MG63 (cell line): ENCODE data around the gene EPHB3. TPM values are rescaled to one million over a fixed set of nuclear protein-coding genes. Genes with fewer than 3 reads are reported as not detected.

Experiments
- DNase-seq: peaks from one replicate; pipeline ENCODE4 v3.0.0-alpha.2; 2020
- H3K27me3 ChIP-seq: fragments of 250-450 bp; sonication (Bioruptor Pico); 2 replicates; pipeline ENCODE4 v1.5.1; 2020; ENCODE audit warnings: mild to moderate bottlenecking, moderate library complexity
- H3K36me3 ChIP-seq: fragments of 250-450 bp; sonication (Bioruptor Pico); 2 replicates; pipeline ENCODE4 v1.5.1; 2020; ENCODE audit warnings: mild to moderate bottlenecking, moderate library complexity
- H3K4me3 ChIP-seq: fragments of 250-450 bp; sonication (Bioruptor Pico); 2 replicates; pipeline ENCODE4 v1.5.1; 2020; ENCODE audit warnings: mild to moderate bottlenecking, moderate library complexity
- H3K9me3 ChIP-seq: fragments of 250-450 bp; sonication (Bioruptor Pico); 2 replicates; pipeline ENCODE4 v1.5.1; 2020; ENCODE audit warnings: mild to moderate bottlenecking, moderate library complexity
- total RNA-seq: library from RNA; depleted of rRNA; stranded (reverse); fragments of >200 nt; shearing (Covaris generic); gene quantifications from 2 replicates; pipeline ENCODE4 v1.2.3, GENCODE V29; 2014; ENCODE audit warnings: low replicate concordance

EPHB3 gene
- total RNA-seq, 1 experiment from 2014 or later = 8.7 TPM

DNA sequence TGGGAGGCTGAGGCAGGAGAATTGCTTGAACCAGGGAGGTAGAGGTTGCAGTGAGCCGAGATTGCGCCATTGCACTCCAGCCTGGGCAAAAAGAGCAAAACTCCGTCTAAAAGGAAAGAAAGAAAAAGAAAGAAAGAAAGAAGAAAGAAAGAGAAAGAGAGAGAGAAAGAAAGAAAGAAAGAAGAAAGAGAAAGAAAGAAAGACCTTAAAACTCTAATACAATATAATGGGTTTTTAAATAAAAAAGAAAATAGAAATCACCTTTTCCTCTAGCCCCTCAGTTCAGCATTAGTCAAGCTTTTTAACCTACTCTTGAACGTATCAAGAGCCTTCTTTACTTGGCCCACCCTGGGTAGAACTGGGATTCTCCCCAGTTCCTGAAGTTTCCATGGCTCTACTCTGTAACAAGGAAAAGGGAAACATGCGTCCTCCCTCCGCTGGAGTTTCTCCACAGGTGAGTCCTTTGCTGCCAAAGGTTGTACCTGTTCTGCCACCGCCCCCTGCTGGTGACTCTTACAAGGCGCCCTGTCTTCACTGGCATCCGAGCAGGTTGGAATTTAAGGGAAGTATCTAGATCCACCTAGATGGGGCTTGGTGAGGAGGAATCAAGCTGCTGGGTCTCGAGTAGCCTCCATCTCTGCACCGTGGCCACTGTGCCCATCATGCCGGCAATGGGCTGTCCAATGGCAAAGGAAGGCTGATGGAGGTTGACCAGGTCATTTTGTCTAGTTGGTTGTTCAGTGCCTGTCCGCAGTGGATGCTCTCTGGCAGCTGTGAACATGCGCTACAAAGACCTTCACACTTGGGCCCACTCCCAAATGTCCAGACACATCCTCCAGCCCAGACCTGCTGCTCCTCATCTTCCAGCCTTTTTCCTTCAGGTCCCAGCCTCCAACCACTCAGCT is 20.6 kb upstream of the EPHB3 start:
- no peaks in the 10 kb centered on the region for H3K36me3 ChIP-seq
- peaks cover 58% of the 10 kb centered on the region for H3K27me3 ChIP-seq
- no peaks in the 10 kb centered on the region for H3K9me3 ChIP-seq
- DNase-seq = no peak
- no peak overlapping the region for H3K4me3 ChIP-seq

DNA sequence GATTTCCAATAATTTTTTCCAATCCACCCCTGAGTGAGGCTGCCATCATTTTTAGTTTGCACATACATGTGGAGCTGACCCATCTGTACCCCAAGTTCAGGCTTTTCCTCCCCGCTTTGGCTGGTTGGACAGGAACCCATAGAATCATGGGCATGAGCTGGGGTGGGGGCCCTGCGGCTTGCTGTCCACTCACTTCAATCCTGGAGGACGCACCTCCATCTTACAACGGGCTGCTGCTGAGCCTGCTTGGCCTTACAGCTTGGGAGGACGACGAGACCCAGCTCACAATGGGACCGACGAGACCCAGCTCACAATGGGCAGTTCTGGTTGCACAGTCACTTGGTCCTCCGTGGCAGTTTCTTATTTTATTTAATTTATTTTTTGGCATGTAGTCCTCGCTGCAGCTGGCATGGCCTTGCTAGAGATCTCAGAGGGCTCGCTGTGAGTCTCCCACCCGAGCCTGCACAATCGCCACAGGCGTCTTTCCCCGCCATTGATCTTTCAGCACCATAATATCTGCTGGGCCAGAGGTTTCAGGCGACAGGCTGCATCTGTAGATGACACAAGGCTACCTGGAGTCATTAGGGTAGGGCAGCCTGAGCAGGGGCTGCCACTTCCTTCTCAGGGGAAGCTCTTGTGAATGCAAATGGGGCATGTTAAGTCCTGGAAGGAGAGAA is 19.6 kb upstream of the EPHB3 start:
- Histone ChIP-seq H3K27me3 (peaks cover 49% of the 10 kb centered on the region), H3K36me3 (no peaks in the 10 kb centered on the region), H3K9me3 (no peaks in the 10 kb centered on the region), H3K4me3 (no peak overlapping the region)
- no peak for DNase-seq

- H3K9me3 ChIP-seq = no peaks in the 10 kb centered on the region
- peaks cover 44% of the 10 kb centered on the region for H3K27me3 ChIP-seq
- H3K36me3 ChIP-seq = no peaks in the 10 kb centered on the region
- no peak overlapping the region for H3K4me3 ChIP-seq
- DNase-seq = no peak
These were observed 19.0 kb upstream of the EPHB3 start for GRCh38 chr3:184542577-184542976.

GRCh38 chr3:184543256-184543655 is 18.3 kb upstream of the EPHB3 start:
- Histone ChIP-seq H3K36me3 (no peaks in the 10 kb centered on the region), H3K27me3 (peaks cover 38% of the 10 kb centered on the region), H3K9me3 (no peaks in the 10 kb centered on the region), H3K4me3 (no peak overlapping the region)
- DNase-seq = no peak

DNA sequence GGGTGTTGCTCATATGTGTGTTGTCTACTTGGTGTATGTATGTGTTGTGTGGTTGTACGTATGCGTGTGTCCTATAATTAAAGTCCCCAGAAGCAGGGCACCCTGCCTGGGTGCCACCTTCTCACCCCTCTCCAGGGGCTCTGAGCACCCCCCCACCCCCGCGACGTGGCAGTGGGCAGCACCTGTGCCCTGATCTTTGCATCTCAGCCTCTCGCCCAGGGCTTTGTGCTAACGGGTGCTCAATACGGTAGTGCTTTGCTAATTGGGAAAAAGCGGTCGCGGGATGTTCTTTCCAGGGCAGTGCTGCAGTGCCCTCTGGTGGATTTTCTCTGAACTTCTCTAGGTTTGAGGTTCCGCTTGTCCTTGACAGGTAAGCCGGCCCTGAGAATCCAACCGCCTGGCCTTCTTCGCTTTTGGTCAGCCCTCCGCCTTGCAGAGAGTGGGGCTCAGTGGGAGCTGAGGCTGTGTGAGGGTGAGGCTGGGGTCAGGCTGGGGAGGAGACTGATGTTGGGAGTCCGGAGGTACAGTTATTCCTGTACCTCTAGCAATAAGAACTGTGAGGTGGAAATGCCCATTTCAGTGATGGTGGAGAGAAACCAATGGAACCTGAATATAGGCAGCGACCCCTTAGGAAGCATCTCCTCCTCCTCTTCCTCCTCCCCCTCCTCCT is 17.6 kb upstream of the EPHB3 start:
- DNase-seq = peak; percentile 59
- H3K9me3 ChIP-seq = no peaks in the 10 kb centered on the region
- H3K27me3 ChIP-seq = peaks cover 31% of the 10 kb centered on the region

GRCh38 chr3:184544513-184544861 is 17.1 kb upstream of the EPHB3 start:
- no peak overlapping the region for H3K4me3 ChIP-seq
- no peaks in the 10 kb centered on the region for H3K9me3 ChIP-seq
- no peak for DNase-seq
- peaks cover 29% of the 10 kb centered on the region for H3K27me3 ChIP-seq
- H3K36me3 ChIP-seq = no peaks in the 10 kb centered on the region

More for the DNA sequence above, 17.6 kb upstream of the EPHB3 start:
- no peak overlapping the region for H3K4me3 ChIP-seq
- H3K36me3 ChIP-seq = no peaks in the 10 kb centered on the region

DNA sequence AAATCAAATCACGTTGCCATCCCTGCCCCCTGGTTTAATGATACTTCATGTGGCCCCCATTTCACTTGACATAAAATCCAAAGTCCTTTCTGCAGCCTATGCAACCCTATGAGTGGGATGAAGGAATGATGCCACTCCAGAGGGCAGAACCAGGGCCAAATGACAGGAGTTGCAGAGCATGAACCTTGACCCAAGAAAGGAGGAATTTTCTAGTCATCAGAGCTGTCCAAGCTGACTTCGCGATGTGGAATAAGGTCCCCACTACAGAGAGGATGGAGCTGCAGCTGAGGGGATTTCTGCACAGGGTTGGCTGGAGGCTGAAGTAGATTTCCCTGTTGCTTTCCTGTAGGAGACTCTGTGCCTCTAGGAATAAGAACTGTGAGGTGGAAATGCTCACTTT is 15.8 kb upstream of the EPHB3 start:
- DNase-seq = no peak
- H3K27me3 ChIP-seq = peaks cover 26% of the 10 kb centered on the region

DNA sequence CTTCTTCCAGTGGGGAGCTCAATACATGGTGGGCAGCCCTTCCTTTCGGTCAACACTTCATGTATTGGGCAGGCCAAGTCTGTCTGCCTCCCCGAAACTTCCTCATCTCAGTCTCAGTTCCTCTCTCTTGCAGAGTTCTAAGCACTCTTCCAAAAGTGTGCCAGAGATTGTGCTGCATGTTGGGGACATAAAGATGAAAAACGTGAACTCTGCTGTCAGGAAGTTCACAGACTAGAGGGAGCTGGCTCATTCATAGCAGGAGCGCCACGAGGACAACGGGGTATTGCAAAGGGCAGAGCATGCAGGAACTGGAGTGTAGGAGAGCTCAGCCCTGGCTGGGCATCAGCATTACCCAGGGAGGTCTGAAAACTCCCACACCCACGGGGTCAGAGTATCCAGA is 15.3 kb upstream of the EPHB3 start:
- peaks cover 21% of the 10 kb centered on the region for H3K27me3 ChIP-seq
- no peak overlapping the region for H3K4me3 ChIP-seq
- no peak for DNase-seq
- H3K9me3 ChIP-seq = no peaks in the 10 kb centered on the region
- no peaks in the 10 kb centered on the region for H3K36me3 ChIP-seq

More for the DNA sequence above, 15.8 kb upstream of the EPHB3 start:
- Histone ChIP-seq H3K4me3 (no peak overlapping the region), H3K36me3 (no peaks in the 10 kb centered on the region), H3K9me3 (no peaks in the 10 kb centered on the region)

GRCh38 chr3:184549796-184550577 is 11.6 kb upstream of the EPHB3 start:
- no peak overlapping the region for H3K4me3 ChIP-seq
- no peak for DNase-seq
- H3K9me3 ChIP-seq = no peaks in the 10 kb centered on the region
- no peaks in the 10 kb centered on the region for H3K36me3 ChIP-seq
- H3K27me3 ChIP-seq = peaks cover 2% of the 10 kb centered on the region; the same call in 1 of the 2 replicates

DNA sequence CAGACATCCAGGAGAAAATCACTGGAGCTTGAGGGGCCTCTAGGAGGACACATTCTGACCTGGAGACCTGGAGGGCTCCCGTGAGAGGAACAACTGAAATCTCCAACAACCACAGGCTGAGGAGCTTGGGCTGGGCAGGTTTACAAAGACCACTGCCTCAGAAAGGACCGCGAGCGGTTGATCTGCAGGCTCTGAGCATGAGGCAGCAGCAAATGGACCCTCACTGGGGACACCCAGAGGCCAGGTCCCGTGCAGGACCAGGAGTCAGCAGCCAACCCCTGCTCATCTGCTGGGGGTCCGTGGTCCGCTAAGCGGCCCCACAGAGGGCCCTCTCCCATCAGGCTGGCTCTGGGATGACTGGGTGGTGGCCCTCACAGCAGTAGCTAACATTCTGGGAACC is 10.5 kb upstream of the EPHB3 start:
- Histone ChIP-seq H3K4me3 (no peak overlapping the region), H3K36me3 (no peaks in the 10 kb centered on the region), H3K9me3 (no peaks in the 10 kb centered on the region), H3K27me3 (no peaks in the 10 kb centered on the region)
- no peak for DNase-seq

DNA sequence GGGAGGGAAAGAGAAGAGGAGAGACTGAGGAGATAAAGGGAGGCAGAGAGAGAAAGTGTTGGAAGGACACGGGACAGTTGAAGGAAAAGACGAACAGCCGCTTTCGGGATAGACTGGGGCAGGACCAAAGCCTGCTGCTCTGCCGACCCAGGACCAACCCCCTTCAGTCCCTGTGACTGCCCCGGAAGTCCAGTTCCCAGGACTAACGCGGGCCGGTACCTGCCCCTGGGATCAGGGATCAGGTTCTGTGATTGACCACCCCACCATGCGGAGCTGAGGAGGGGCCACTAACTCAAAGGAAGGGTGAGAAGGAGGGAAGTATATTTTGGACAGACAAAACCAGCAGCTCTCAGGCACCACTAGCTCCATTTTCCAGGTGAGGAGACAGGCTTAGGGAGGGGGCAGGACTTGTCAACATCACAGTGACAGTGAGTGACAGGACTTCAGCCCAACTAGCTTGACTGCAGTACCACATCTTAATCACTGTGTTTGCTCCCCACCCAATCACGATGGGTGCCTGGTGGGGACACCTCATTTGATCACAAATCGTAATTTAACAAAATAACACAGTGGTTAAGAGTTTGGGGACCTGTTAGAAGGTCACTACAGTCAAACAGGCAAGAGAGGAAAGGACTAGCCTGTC is 9.8 kb upstream of the EPHB3 start:
- no peak overlapping the region for H3K4me3 ChIP-seq
- H3K9me3 ChIP-seq = no peaks in the 10 kb centered on the region
- no peaks in the 10 kb centered on the region for H3K27me3 ChIP-seq
- H3K36me3 ChIP-seq = no peaks in the 10 kb centered on the region
- DNase-seq = no peak

GRCh38 chr3:184552296-184552695 is 9.3 kb upstream of the EPHB3 start:
- no peaks in the 10 kb centered on the region for H3K9me3 ChIP-seq
- H3K27me3 ChIP-seq = no peaks in the 10 kb centered on the region
- H3K36me3 ChIP-seq = no peaks in the 10 kb centered on the region
- DNase-seq = no peak
- no peak overlapping the region for H3K4me3 ChIP-seq

DNA sequence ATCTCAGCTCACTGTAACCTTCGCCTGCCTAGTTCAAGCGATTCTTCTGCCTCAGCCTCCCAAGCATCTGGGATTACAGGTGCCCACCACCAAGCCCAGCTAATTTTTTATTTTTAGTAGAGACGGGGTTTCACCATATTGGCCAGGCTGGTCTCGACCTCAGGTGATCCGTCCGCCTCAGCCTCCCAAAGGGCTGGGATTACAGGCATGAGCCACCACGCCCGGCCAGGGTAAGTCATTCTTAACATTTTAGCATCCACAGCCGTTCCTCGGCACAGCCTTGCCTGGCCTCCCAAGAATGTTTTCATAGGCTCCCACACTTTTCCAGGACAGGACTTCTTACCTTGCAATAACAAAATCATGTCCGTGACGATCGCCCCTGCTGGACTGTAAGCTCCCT is 8.7 kb upstream of the EPHB3 start:
- Histone ChIP-seq H3K9me3 (no peaks in the 10 kb centered on the region), H3K36me3 (no peaks in the 10 kb centered on the region), H3K27me3 (no peaks in the 10 kb centered on the region), H3K4me3 (no peak overlapping the region)
- DNase-seq = no peak

- Histone ChIP-seq H3K27me3 (no peaks in the 10 kb centered on the region), H3K9me3 (no peaks in the 10 kb centered on the region), H3K4me3 (no peak overlapping the region), H3K36me3 (no peaks in the 10 kb centered on the region)
- DNase-seq = no peak
These were observed 8.2 kb upstream of the EPHB3 start for GRCh38 chr3:184553385-184553784.

GRCh38 chr3:184554461-184554860 is 7.1 kb upstream of the EPHB3 start:
- Histone ChIP-seq H3K36me3 (no peaks in the 10 kb centered on the region), H3K27me3 (no peaks in the 10 kb centered on the region), H3K4me3 (no peak overlapping the region), H3K9me3 (no peaks in the 10 kb centered on the region)
- DNase-seq = no peak

GRCh38 chr3:184556582-184557347 is 4.8 kb upstream of the EPHB3 start:
- Histone ChIP-seq H3K9me3 (no peaks in the 10 kb centered on the region), H3K4me3 (no peak overlapping the region), H3K27me3 (no peaks in the 10 kb centered on the region), H3K36me3 (no peaks in the 10 kb centered on the region)
- no peak for DNase-seq
